ENCODE data around the gene SEMA6A.

The SEMA6A gene

DNA sequence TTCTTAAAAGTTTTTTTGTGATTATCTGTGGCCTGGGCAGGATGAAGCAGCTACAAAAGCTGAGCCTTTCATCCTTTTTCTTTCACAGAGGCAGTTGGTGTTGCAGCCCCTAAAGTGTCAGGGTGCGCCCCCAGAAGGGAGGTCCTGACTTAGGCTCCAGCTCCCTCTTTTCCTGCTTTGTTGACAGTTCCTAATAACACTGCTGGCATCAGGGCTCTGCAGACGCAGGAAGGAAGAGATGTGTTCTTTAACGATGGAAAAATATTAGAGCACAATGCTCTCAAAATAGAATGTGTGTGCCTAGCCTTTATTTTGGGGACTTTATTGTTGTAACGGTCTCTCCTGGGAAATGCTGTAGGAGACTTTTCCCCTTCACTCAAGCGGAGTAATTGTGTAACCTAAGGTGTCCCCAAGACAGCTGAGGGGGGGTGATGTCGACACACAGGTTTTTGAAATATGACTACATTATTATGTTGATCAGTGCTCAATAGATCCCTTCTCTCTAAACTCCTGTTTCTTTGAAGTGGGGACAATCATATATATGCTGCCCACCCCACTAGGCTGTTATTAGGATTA, 135.6 kb downstream of the SEMA6A start:
- Histone ChIP-seq H3K9ac (ENCODE audit: low read length) (no peak overlapping the region), H3K27me3 (ENCODE audit: control insufficient read depth in 1 of 2, insufficient read depth in 2 of 2, low read length in 2 of 2) (no peaks in the 10 kb centered on the region), H3K36me3 (ENCODE audit: insufficient read depth, low read length) (no peaks in the 10 kb centered on the region), H3K4me1 (ENCODE audit: insufficient read depth, low read length) (peaks cover 10% of the 10 kb centered on the region), H3K4me3 (ENCODE audit: low read depth in 1 of 2, low read length in 2 of 2) (no peak overlapping the region), H3K27ac (ENCODE audit: low read depth, low read length) (no peak overlapping the region), H3K9me3 (ENCODE audit: low read length) (no peaks in the 10 kb centered on the region)

GRCh38 chr5:116437922-116438578, 136.6 kb downstream of the SEMA6A start:
- H3K4me1 ChIP-seq (ENCODE audit: insufficient read depth, low read length), result peaks cover 10% of the 10 kb centered on the region
- H3K4me3 ChIP-seq (ENCODE audit: low read depth in 1 of 2, low read length in 2 of 2), result no peak overlapping the region
- H3K27ac ChIP-seq (ENCODE audit: low read depth, low read length), result no peak overlapping the region
- no peaks in the 10 kb centered on the region for H3K27me3 ChIP-seq (ENCODE audit: control insufficient read depth in 1 of 2, insufficient read depth in 2 of 2, low read length in 2 of 2)
- no peaks in the 10 kb centered on the region for H3K9me3 ChIP-seq (ENCODE audit: low read length)
- no peaks in the 10 kb centered on the region for H3K36me3 ChIP-seq (ENCODE audit: insufficient read depth, low read length)
- no peak overlapping the region for H3K9ac ChIP-seq (ENCODE audit: low read length)

DNA sequence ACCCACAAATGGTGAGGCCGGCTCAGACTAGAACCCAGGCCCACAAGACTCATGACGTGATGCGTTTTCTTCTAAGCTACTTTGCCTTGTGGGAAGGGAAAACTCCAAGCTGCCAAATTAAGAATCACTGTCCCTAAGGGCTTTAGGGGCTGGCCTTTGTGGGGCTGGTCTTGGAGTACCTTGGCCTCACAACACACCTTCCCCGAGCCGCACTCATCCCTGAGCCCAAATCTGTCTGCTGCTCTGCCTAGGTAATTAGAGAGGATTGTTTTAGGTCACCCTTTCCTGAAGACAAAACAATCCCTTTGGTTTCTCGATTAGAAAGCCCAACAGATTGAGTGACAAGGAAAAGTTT, 137.3 kb downstream of the SEMA6A start:
- Histone ChIP-seq H3K27me3 (ENCODE audit: control insufficient read depth in 1 of 2, insufficient read depth in 2 of 2, low read length in 2 of 2) (no peaks in the 10 kb centered on the region), H3K9ac (ENCODE audit: low read length) (no peak overlapping the region)

DNA sequence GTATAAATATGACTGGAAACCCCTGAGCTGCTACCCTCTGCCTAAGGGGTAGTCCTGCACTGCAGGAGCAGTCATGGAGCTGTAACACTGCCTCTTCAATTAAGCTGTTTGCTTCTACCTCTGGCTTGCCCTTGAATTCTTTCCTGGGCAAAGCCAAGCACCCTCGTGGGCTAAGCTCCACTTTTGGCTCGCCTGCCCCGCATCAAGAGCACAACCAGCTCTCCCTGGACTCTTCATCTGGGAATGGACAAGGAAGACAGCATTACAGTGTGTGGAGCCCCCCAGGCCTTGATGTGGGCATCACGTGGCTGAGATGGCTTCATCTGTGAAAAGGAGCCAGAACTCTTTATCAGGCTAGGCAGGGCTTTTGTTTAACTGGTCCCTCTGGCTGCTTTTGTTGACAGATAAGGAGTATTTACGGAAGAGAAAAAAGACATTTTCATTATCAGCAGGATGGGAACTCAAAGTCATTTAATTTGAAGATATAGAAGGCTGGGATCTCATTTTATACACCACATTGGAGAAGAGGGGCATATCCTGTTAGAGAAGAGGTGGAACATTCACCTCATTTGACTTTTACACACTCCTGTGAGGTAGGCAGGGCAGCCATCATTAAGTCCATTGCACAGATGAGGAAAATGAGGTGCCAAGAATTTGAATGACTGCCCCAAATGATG, 137.8 kb downstream of the SEMA6A start:
- H3K27ac ChIP-seq (ENCODE audit: low read depth, low read length), result no peak overlapping the region
- H3K36me3 ChIP-seq (ENCODE audit: insufficient read depth, low read length), result no peaks in the 10 kb centered on the region
- H3K4me1 ChIP-seq (ENCODE audit: insufficient read depth, low read length), result peaks cover 1% of the 10 kb centered on the region
- H3K27me3 ChIP-seq (ENCODE audit: control insufficient read depth in 1 of 2, insufficient read depth in 2 of 2, low read length in 2 of 2), result no peaks in the 10 kb centered on the region
- H3K4me3 ChIP-seq (ENCODE audit: low read depth in 1 of 2, low read length in 2 of 2), result no peak overlapping the region
- H3K9ac ChIP-seq (ENCODE audit: low read length), result no peak overlapping the region
- no peaks in the 10 kb centered on the region for H3K9me3 ChIP-seq (ENCODE audit: low read length)

More for the DNA sequence above, 137.3 kb downstream of the SEMA6A start:
- H3K9me3 ChIP-seq (ENCODE audit: low read length), result no peaks in the 10 kb centered on the region
- H3K4me3 ChIP-seq (ENCODE audit: low read depth in 1 of 2, low read length in 2 of 2), result no peak overlapping the region
- H3K36me3 ChIP-seq (ENCODE audit: insufficient read depth, low read length), result no peaks in the 10 kb centered on the region
- H3K4me1 ChIP-seq (ENCODE audit: insufficient read depth, low read length), result peaks cover 6% of the 10 kb centered on the region
- H3K27ac ChIP-seq (ENCODE audit: low read depth, low read length), result no peak overlapping the region

DNA sequence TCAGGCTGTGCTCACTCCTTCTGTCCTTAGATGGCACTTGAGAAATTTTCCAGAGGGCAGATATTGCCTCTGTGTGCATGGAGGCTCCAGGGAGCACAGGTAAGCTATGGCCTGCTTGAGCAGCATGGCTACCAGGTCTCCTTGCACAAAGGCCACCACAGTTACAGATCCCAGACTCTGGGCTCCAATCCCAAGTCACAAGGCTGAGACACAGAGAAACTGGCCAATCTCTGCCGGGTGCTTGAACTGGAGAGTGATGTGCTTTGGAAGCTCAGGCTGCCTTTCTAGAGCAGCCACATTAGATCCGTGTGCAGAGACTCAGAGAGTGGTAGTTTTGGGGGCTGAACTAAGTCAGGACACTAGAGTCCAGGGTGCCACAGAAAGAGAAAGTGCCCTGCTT, 145.7 kb downstream of the SEMA6A start:
- no peaks in the 10 kb centered on the region for H3K36me3 ChIP-seq (ENCODE audit: insufficient read depth, low read length)
- H3K4me3 ChIP-seq (ENCODE audit: low read depth in 1 of 2, low read length in 2 of 2), result no peak overlapping the region
- H3K27ac ChIP-seq (ENCODE audit: low read depth, low read length), result no peak overlapping the region
- H3K27me3 ChIP-seq (ENCODE audit: control insufficient read depth in 1 of 2, insufficient read depth in 2 of 2, low read length in 2 of 2), result no peaks in the 10 kb centered on the region
- no peaks in the 10 kb centered on the region for H3K9me3 ChIP-seq (ENCODE audit: low read length)
- no peak overlapping the region for H3K9ac ChIP-seq (ENCODE audit: low read length)
- peaks cover 5% of the 10 kb centered on the region for H3K4me1 ChIP-seq (ENCODE audit: insufficient read depth, low read length)

- Histone ChIP-seq H3K27ac (ENCODE audit: low read depth, low read length) (no peak overlapping the region), H3K4me3 (ENCODE audit: low read depth in 1 of 2, low read length in 2 of 2) (no peak overlapping the region), H3K4me1 (ENCODE audit: insufficient read depth, low read length) (peaks cover 7% of the 10 kb centered on the region), H3K36me3 (ENCODE audit: insufficient read depth, low read length) (no peaks in the 10 kb centered on the region), H3K9me3 (ENCODE audit: low read length) (no peaks in the 10 kb centered on the region), H3K27me3 (ENCODE audit: control insufficient read depth in 1 of 2, insufficient read depth in 2 of 2, low read length in 2 of 2) (no peaks in the 10 kb centered on the region), H3K9ac (ENCODE audit: low read length) (no peak overlapping the region)
These were observed 146.2 kb downstream of the SEMA6A start for GRCh38 chr5:116428413-116428812.

DNA sequence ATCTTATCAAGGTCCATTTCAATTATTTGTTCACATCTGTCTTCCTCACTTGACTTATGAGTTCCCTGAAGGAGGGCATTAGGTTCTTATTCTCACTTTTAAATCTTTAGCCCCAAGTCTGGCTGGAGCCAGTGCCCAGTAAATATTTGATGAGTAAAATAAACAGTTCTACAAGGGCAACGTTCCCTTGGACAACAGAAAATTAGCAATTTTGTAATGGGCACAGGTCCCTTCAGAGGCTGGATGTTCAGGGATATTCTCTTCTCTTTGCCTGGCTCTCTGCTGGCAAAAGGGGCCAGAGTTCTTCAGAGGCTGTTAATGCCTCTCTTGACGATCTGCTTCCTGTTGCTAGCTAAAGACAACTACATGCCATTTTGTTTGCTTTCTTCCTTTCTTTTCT, 149.7 kb downstream of the SEMA6A start:
- H3K4me3 ChIP-seq (ENCODE audit: low read depth in 1 of 2, low read length in 2 of 2), result no peak overlapping the region
- H3K36me3 ChIP-seq (ENCODE audit: insufficient read depth, low read length), result no peaks in the 10 kb centered on the region
- H3K9ac ChIP-seq (ENCODE audit: low read length), result no peak overlapping the region
- H3K27ac ChIP-seq (ENCODE audit: low read depth, low read length), result no peak overlapping the region
- no peaks in the 10 kb centered on the region for H3K27me3 ChIP-seq (ENCODE audit: control insufficient read depth in 1 of 2, insufficient read depth in 2 of 2, low read length in 2 of 2)
- H3K4me1 ChIP-seq (ENCODE audit: insufficient read depth, low read length), result peaks cover 13% of the 10 kb centered on the region
- H3K9me3 ChIP-seq (ENCODE audit: low read length), result no peaks in the 10 kb centered on the region

DNA sequence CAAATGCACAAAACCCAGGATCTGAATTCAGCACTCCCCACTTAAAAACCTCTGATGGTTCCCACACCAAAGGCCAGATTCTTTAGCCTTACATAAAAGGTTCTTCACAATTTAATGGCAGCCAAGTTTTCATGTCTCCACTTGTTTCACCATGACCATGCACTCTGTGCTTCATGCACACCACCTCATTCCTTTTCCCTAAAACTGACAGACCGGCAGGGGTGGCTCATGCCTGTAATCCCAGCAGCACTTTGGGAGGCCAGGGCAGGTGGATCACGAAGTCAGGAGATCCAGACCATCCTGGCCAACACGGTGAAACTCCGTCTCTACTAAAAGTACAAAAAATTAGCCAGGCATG, 150.4 kb downstream of the SEMA6A start:
- H3K9me3 ChIP-seq (ENCODE audit: low read length), result no peaks in the 10 kb centered on the region
- H3K4me1 ChIP-seq (ENCODE audit: insufficient read depth, low read length), result peaks cover 13% of the 10 kb centered on the region
- no peak overlapping the region for H3K4me3 ChIP-seq (ENCODE audit: low read depth in 1 of 2, low read length in 2 of 2)
- no peak overlapping the region for H3K27ac ChIP-seq (ENCODE audit: low read depth, low read length)
- no peaks in the 10 kb centered on the region for H3K27me3 ChIP-seq (ENCODE audit: control insufficient read depth in 1 of 2, insufficient read depth in 2 of 2, low read length in 2 of 2)
- H3K36me3 ChIP-seq (ENCODE audit: insufficient read depth, low read length), result no peaks in the 10 kb centered on the region
- H3K9ac ChIP-seq (ENCODE audit: low read length), result no peak overlapping the region

DNA sequence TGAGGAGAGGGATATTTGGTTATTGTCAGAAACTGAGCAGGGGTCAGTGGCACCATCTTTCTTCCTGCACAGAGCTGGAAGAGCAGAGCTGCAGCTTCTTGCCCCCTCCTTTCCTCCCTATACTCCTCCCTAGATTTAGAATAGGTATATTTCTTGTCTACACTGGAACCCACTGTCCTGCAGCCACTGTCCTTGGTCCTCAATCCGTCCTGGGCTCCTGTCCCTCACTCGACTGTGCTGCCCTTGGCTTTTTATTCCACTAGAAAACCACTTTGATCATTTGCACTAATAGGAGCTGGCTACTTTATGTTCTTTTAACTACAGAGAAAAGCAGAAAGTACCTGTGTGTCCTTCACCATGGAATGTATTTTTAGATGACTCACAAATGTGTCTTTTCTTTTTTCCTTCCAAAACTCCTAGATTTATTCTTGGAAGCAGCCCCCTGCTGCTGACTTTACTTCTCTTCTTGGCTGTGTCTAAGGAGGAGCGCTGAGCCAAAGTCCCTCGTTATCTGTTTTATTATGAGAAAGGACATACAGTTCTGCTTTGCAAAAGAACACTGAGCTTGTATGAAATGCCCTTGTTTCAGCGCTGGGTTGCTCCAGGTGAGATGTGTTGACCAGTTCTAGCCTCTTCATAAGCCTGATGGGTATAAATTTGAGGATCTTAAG, 150.9 kb downstream of the SEMA6A start:
- H3K27ac ChIP-seq (ENCODE audit: low read depth, low read length), result no peak overlapping the region
- no peak overlapping the region for H3K4me3 ChIP-seq (ENCODE audit: low read depth in 1 of 2, low read length in 2 of 2)
- no peaks in the 10 kb centered on the region for H3K27me3 ChIP-seq (ENCODE audit: control insufficient read depth in 1 of 2, insufficient read depth in 2 of 2, low read length in 2 of 2)

GRCh38 chr5:116423141-116423540, 151.5 kb downstream of the SEMA6A start:
- Histone ChIP-seq H3K27ac (ENCODE audit: low read depth, low read length) (no peak overlapping the region), H3K4me1 (ENCODE audit: insufficient read depth, low read length) (peaks cover 13% of the 10 kb centered on the region), H3K9me3 (ENCODE audit: low read length) (no peaks in the 10 kb centered on the region), H3K36me3 (ENCODE audit: insufficient read depth, low read length) (no peaks in the 10 kb centered on the region), H3K9ac (ENCODE audit: low read length) (no peak overlapping the region), H3K4me3 (ENCODE audit: low read depth in 1 of 2, low read length in 2 of 2) (no peak overlapping the region), H3K27me3 (ENCODE audit: control insufficient read depth in 1 of 2, insufficient read depth in 2 of 2, low read length in 2 of 2) (no peaks in the 10 kb centered on the region)

More for the DNA sequence above, 150.9 kb downstream of the SEMA6A start:
- Histone ChIP-seq H3K36me3 (ENCODE audit: insufficient read depth, low read length) (no peaks in the 10 kb centered on the region), H3K9ac (ENCODE audit: low read length) (no peak overlapping the region), H3K9me3 (ENCODE audit: low read length) (no peaks in the 10 kb centered on the region), H3K4me1 (ENCODE audit: insufficient read depth, low read length) (peaks cover 13% of the 10 kb centered on the region)

DNA sequence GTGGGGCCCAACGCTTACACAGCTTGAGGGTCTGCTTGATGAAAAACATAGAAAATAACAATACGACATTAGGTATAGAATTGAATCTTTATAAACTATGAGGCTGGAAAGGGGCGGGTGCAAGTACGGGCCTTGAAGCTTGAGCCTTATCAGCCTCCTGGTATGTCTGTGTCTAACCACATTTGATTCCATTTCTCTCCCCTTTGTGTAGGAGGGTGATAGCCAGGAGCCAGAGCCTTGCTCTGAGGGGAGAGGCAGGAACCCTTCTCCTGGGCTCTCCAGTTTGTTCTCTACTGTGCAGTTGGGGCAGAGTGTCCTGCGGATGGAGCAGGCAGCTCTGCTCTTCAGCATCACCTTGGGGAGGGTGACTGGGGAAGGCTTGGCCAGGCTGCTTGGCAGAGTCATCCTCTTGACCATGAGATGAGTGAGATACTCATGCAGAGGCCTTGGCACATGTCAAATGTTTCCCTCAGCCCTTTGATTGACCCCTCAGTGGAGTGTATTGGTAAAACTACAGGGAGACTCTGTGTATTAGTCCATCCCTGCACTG, 153.5 kb downstream of the SEMA6A start:
- Histone ChIP-seq H3K9me3 (ENCODE audit: low read length) (no peaks in the 10 kb centered on the region), H3K4me1 (ENCODE audit: insufficient read depth, low read length) (peaks cover 13% of the 10 kb centered on the region), H3K4me3 (ENCODE audit: low read depth in 1 of 2, low read length in 2 of 2) (no peak overlapping the region), H3K9ac (ENCODE audit: low read length) (no peak overlapping the region), H3K36me3 (ENCODE audit: insufficient read depth, low read length) (no peaks in the 10 kb centered on the region), H3K27me3 (ENCODE audit: control insufficient read depth in 1 of 2, insufficient read depth in 2 of 2, low read length in 2 of 2) (no peaks in the 10 kb centered on the region), H3K27ac (ENCODE audit: low read depth, low read length) (no peak overlapping the region)

Measured in muscle layer of colon (tissue), 2 donors.